ENCODE measurements around the gene TIGD3.

GRCh38 chr11:65321828-65322485, 32.6 kb upstream of the TIGD3 start:
- no peak for TF ChIP-seq POLR2A (IDR thresholded peaks at IDR 0.05)
- no peak for TF ChIP-seq CTCF (IDR thresholded peaks at IDR 0.05)

Data from thyroid gland (tissue), 4 donors.